Subcutaneous abdominal adipose tissue (tissue), 5 donors: Measurements from ENCODE around the gene IZUMO1R.

ENCODE experiments used
- H3K27ac ChIP-seq: one replicate; pipeline ENCODE4 v1.7.0; 2013; ENCODE audit warnings: low read depth, mild to moderate bottlenecking, inconsistent platforms, low read length, moderate library complexity
- H3K27me3 ChIP-seq, 5 donors: one replicate each; pipeline ENCODE4 v1.7.0; 2013; ENCODE audit warnings: low read length in 5 of 5, inconsistent platforms in 1 of 5; ENCODE audit not compliant: control insufficient read depth in 5 of 5, insufficient read depth in 4 of 5
- H3K36me3 ChIP-seq, 5 donors: one replicate each; pipeline ENCODE4 v1.7.0; 2013; ENCODE audit warnings: low read length in 5 of 5; ENCODE audit not compliant: control insufficient read depth in 5 of 5, insufficient read depth in 5 of 5
- H3K4me1 ChIP-seq, 5 donors: one replicate each; pipeline ENCODE4 v1.7.0; 2013; ENCODE audit warnings: low read length in 5 of 5, mild to moderate bottlenecking in 3 of 5, moderate library complexity in 1 of 5; ENCODE audit not compliant: control insufficient read depth in 5 of 5, insufficient read depth in 5 of 5
- H3K4me3 ChIP-seq, 5 donors: one replicate each; pipeline ENCODE4 v1.7.0; 2013; ENCODE audit warnings: low read length in 5 of 5, low read depth in 1 of 5
- H3K9ac ChIP-seq, 5 donors: one replicate each; pipeline ENCODE4 v1.7.0; 2013; ENCODE audit warnings: low read length in 5 of 5, mild to moderate bottlenecking in 4 of 5, moderate library complexity in 3 of 5
- H3K9me3 ChIP-seq, 5 donors: one replicate each; pipeline ENCODE4 v1.7.0; 2013; ENCODE audit warnings: low read length in 5 of 5; ENCODE audit not compliant: control insufficient read depth in 5 of 5
- donor health status: healthy.
- donor health status: healthy.
- donor health status: healthy.
- donor health status: healthy.
- donor health status: healthy.

IZUMO1R gene

GRCh38 chr11:94297985-94298576 lies 6.3 kb upstream of the IZUMO1R start:
- no peak overlapping the region for H3K27ac ChIP-seq
- no peak overlapping the region for H3K9ac ChIP-seq
- H3K4me3 ChIP-seq: no peak overlapping the region
- H3K9me3 ChIP-seq: no peaks in the 10 kb centered on the region
- no peaks in the 10 kb centered on the region for H3K4me1 ChIP-seq
- no peaks in the 10 kb centered on the region for H3K36me3 ChIP-seq
- H3K27me3 ChIP-seq: peaks cover 0 to 2% (median 0%) of the 10 kb centered on the region in 5 donors

DNA sequence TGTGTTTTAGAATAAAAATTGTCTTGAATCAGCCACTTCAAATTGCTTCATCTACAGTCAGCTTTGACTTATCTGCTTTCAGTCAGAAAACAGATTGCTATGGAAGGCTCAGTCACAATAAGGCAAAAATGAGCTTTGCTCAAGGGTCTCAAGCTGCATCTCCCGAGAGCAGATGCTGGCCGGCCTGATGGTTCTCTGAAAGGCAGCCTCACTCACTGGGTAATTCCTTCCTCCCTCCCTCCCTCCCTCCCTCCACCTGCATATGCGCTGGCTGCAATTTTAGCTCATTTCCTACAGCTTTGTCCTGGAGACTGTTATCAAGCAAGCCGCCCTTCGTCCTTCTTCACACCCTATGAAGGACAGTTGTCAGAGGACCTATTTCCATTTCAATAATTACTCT lies 1.6 kb upstream of the IZUMO1R start:
- no peaks in the 10 kb centered on the region for H3K36me3 ChIP-seq
- no peak overlapping the region for H3K9ac ChIP-seq
- peaks cover 0 to 2% (median 0%) of the 10 kb centered on the region in 5 donors for H3K27me3 ChIP-seq
- no peaks in the 10 kb centered on the region for H3K9me3 ChIP-seq
- H3K27ac ChIP-seq: no peak overlapping the region
- H3K4me3 ChIP-seq: no peak overlapping the region
- peaks cover 0 to 9% (median 4%) of the 10 kb centered on the region in 5 donors for H3K4me1 ChIP-seq

- no peak overlapping the region for H3K27ac ChIP-seq
These were observed 766 bp downstream of the IZUMO1R start for GRCh38 chr11:94305146-94305545.

DNA sequence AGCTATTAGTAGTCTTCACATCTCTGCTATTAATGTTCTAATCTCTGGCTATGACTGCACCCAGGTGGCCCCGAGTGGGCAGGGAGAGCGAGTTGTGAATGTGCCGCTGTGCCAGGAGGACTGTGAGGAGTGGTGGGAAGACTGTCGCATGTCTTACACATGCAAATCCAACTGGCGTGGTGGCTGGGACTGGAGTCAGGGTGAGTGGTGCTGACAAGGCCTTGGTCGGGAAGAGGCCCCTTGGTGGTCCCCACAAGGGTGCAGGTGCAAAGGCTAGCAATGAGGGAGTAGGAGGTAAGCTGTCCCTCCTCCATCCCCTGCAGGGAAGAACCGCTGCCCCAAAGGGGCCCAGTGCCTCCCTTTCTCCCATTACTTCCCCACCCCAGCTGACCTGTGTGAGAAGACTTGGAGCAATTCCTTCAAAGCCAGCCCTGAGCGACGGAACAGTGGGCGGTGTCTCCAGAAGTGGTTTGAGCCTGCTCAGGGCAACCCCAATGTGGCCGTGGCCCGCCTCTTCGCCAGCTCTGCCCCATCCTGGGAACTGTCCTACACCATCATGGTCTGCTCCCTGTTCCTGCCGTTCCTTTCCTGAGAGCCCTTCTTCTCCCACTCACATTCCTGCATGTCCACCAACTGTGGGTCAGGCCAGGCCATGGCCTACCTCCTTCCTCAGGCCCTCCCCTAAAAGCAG lies 2.9 kb downstream of the IZUMO1R start:
- H3K27me3 ChIP-seq: no peaks in the 10 kb centered on the region
- no peak overlapping the region for H3K9ac ChIP-seq
- H3K4me1 ChIP-seq: peaks cover 0 to 9% (median 4%) of the 10 kb centered on the region in 5 donors
- no peaks in the 10 kb centered on the region for H3K9me3 ChIP-seq
- no peak overlapping the region for H3K27ac ChIP-seq
- no peak overlapping the region for H3K4me3 ChIP-seq
- no peaks in the 10 kb centered on the region for H3K36me3 ChIP-seq

More at GRCh38 chr11:94305146-94305545, 766 bp downstream of the IZUMO1R start:
- no peaks in the 10 kb centered on the region for H3K27me3 ChIP-seq
- H3K36me3 ChIP-seq: no peaks in the 10 kb centered on the region
- no peak overlapping the region for H3K9ac ChIP-seq
- H3K4me3 ChIP-seq: no peak overlapping the region
- H3K4me1 ChIP-seq: peaks cover 0 to 9% (median 4%) of the 10 kb centered on the region in 5 donors
- no peaks in the 10 kb centered on the region for H3K9me3 ChIP-seq

GRCh38 chr11:94308024-94308423 lies 3.6 kb downstream of the IZUMO1R start:
- no peaks in the 10 kb centered on the region for H3K36me3 ChIP-seq
- H3K9me3 ChIP-seq: no peaks in the 10 kb centered on the region
- peaks cover 0 to 5% (median 0%) of the 10 kb centered on the region in 5 donors for H3K27me3 ChIP-seq
- H3K4me1 ChIP-seq: peaks cover 0 to 9% (median 4%) of the 10 kb centered on the region in 5 donors
- no peak overlapping the region for H3K4me3 ChIP-seq
- H3K27ac ChIP-seq: no peak overlapping the region
- no peak overlapping the region for H3K9ac ChIP-seq

- Histone ChIP-seq H3K27ac (no peak overlapping the region), H3K9ac (no peak overlapping the region), H3K4me3 (no peak overlapping the region), H3K36me3 (no peaks in the 10 kb centered on the region), H3K9me3 (no peaks in the 10 kb centered on the region), H3K27me3 (peaks cover 0 to 9% (median 3%) of the 10 kb centered on the region in 5 donors), H3K4me1 (peaks cover 0 to 2% (median 0%) of the 10 kb centered on the region in 5 donors)
These were observed 5.4 kb downstream of the IZUMO1R start for GRCh38 chr11:94309757-94310156.

- H3K9ac ChIP-seq: no peak overlapping the region
- peaks cover 0 to 9% (median 3%) of the 10 kb centered on the region in 5 donors for H3K27me3 ChIP-seq
- no peaks in the 10 kb centered on the region for H3K9me3 ChIP-seq
- H3K4me3 ChIP-seq: no peak overlapping the region
- no peaks in the 10 kb centered on the region for H3K4me1 ChIP-seq
- H3K27ac ChIP-seq: no peak overlapping the region
- H3K36me3 ChIP-seq: no peaks in the 10 kb centered on the region
These were observed 6.0 kb downstream of the IZUMO1R start for GRCh38 chr11:94310191-94310875.

- no peaks in the 10 kb centered on the region for H3K36me3 ChIP-seq
- H3K27me3 ChIP-seq: peaks cover 0 to 9% (median 3%) of the 10 kb centered on the region in 5 donors
- H3K9ac ChIP-seq: no peak overlapping the region
- no peak overlapping the region for H3K27ac ChIP-seq
- H3K4me1 ChIP-seq: no peaks in the 10 kb centered on the region
- H3K9me3 ChIP-seq: no peaks in the 10 kb centered on the region
- no peak overlapping the region for H3K4me3 ChIP-seq
These were observed 8.0 kb downstream of the IZUMO1R start for GRCh38 chr11:94312339-94312738.

DNA sequence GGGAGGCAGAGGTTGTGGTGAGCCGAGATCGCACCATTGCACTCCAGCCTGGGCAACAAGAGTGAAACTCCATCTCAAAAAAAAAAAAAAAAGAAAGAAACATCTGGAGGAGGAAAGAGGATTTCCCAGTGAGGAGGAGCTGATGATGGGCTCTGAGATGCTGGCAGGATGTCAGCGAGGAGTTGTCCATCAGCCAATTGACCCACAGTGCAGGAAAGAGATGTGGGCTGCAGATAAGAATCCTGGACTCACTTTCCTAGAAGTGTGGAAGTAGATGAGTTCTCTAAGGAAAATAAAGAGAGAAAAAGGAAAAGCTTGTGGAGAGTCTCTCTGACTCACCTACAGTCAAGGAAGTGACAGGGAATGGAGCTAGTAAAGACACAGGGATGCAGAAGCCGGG lies 9.7 kb downstream of the IZUMO1R start:
- H3K27ac ChIP-seq: no peak overlapping the region
- no peak overlapping the region for H3K9ac ChIP-seq
- H3K27me3 ChIP-seq: peaks cover 0 to 9% (median 3%) of the 10 kb centered on the region in 5 donors
- no peaks in the 10 kb centered on the region for H3K9me3 ChIP-seq
- H3K36me3 ChIP-seq: no peaks in the 10 kb centered on the region
- no peaks in the 10 kb centered on the region for H3K4me1 ChIP-seq
- no peak overlapping the region for H3K4me3 ChIP-seq

- Histone ChIP-seq H3K4me3 (no peak overlapping the region), H3K9me3 (peaks cover 0 to 3% (median 0%) of the 10 kb centered on the region in 5 donors), H3K4me1 (no peaks in the 10 kb centered on the region), H3K27ac (no peak overlapping the region), H3K27me3 (peaks cover 0 to 9% (median 3%) of the 10 kb centered on the region in 5 donors), H3K36me3 (no peaks in the 10 kb centered on the region), H3K9ac (no peak overlapping the region)
These were observed 11.3 kb downstream of the IZUMO1R start for GRCh38 chr11:94315664-94316063.
